ENCODE data around the gene DCTD. TPM values are rescaled to one million over a fixed set of nuclear protein-coding genes. Genes with fewer than 3 reads are reported as not detected.

The DCTD gene
- total RNA-seq (2014; rRNA removed; shearing (Covaris generic)): 133 and 145 TPM in 2 replicates
- 169 and 170 TPM in 2 replicates for polyA plus RNA-seq (2016; fragmentation: Nextera tagmentation; extraction: Ambion mirVana)

- peaks cover 13% of the 10 kb centered on the region for H3F3A ChIP-seq (ENCODE audit: insufficient read depth)
- 0 to 1% methylated on average over 35 to 53 of the region's 106 CpGs for WGBS, 2 experiments (ENCODE audit: low coverage in 1 of 2, low lambda C conversion rate in 2 of 2, missing lambda C conversion rate in 2 of 2)
- no peaks in the 10 kb centered on the region for H3K27me3 ChIP-seq (replicated peaks; ENCODE audit: insufficient read depth)
- DNase-seq: peak; percentile 86
- peak within 1 kb of the TSS; percentile 88 for H3K27ac ChIP-seq
- TF ChIP-seq EZH2phosphoT487 (IDR thresholded peaks at IDR 0.05; ENCODE audit: insufficient read depth, low read depth) (no peak), EZH2 (IDR thresholded peaks at IDR 0.05; ENCODE audit: insufficient read depth, poor library complexity, severe bottlenecking) (no peak)
- H3K9ac ChIP-seq: peak within 1 kb of the TSS; percentile 92
- H2AFZ ChIP-seq: peak within 1 kb of the TSS; percentile 96
- H3K9me3 ChIP-seq (ENCODE audit: low read depth): no peaks in the 10 kb centered on the region
- H3K79me2 ChIP-seq (ENCODE audit: insufficient read depth): peaks cover 42% of the 10 kb centered on the region
- peak within 1 kb of the TSS; percentile 83 for H3K4me3 ChIP-seq
- no peaks in the 10 kb centered on the region for H4K20me1 ChIP-seq (ENCODE audit: insufficient read depth)
- no peaks in the 10 kb centered on the region for H3K9me2 ChIP-seq (ENCODE audit: insufficient read depth)
- H3K4me1 ChIP-seq (ENCODE audit: insufficient read depth): peaks cover 17% of the 10 kb centered on the region
- H3K4me2 ChIP-seq (ENCODE audit: unreplicated experiment): peak within 1 kb of the TSS; percentile 91
- in situ Hi-C loops (cut with MboI): no loop called here
- peaks cover 24% of the 10 kb centered on the region; the same call in 1 of the 2 replicates for H3K36me3 ChIP-seq (ENCODE audit: low read depth)
Measured at GRCh38 chr4:182917182-182918043, at the start of gene DCTD. DCTD (minus strand) TSS chr4:182917386; CDS start chr4:182915568, 1,818 bp downstream.

- no peaks in the 10 kb centered on the region for H3K36me3 ChIP-seq (ENCODE audit: low read depth)
- H3F3A ChIP-seq (ENCODE audit: insufficient read depth): no peaks in the 10 kb centered on the region
- H3K9me2 ChIP-seq (ENCODE audit: insufficient read depth): no peaks in the 10 kb centered on the region
- no peak overlapping the region for H3K4me2 ChIP-seq (ENCODE audit: unreplicated experiment)
- no peaks in the 10 kb centered on the region for H3K4me1 ChIP-seq (ENCODE audit: insufficient read depth)
- 19 to 31% methylated on average over 1 of the region's 1 CpG for WGBS, 2 experiments (ENCODE audit: low coverage in 1 of 2, low lambda C conversion rate in 2 of 2, missing lambda C conversion rate in 2 of 2)
- no peaks in the 10 kb centered on the region for H4K20me1 ChIP-seq (ENCODE audit: insufficient read depth)
- no peak overlapping the region for H3K4me3 ChIP-seq
- H3K27ac ChIP-seq: no peak overlapping the region
- no peak overlapping the region for H3K9ac ChIP-seq
- no peak overlapping the region for H2AFZ ChIP-seq
- no peaks in the 10 kb centered on the region for H3K9me3 ChIP-seq (ENCODE audit: low read depth)
- H3K27me3 ChIP-seq (replicated peaks; ENCODE audit: insufficient read depth): no peaks in the 10 kb centered on the region
- in situ Hi-C loops (cut with MboI): no loop called here
- no peak for DNase-seq
- TF ChIP-seq EZH2phosphoT487 (IDR thresholded peaks at IDR 0.05; ENCODE audit: insufficient read depth, low read depth) (no peak), EZH2 (IDR thresholded peaks at IDR 0.05; ENCODE audit: insufficient read depth, poor library complexity, severe bottlenecking) (no peak)
- H3K79me2 ChIP-seq (ENCODE audit: insufficient read depth): no peaks in the 10 kb centered on the region
Measured at GRCh38 chr4:182960746-182961145, 43.6 kb upstream of the DCTD start.

- H3K79me2 ChIP-seq (ENCODE audit: insufficient read depth): no peaks in the 10 kb centered on the region
- WGBS, 2 experiments (ENCODE audit: low coverage in 1 of 2, low lambda C conversion rate in 2 of 2, missing lambda C conversion rate in 2 of 2): 87 to 91% methylated on average over 3 to 9 of the region's 9 CpGs
- no peaks in the 10 kb centered on the region for H3K36me3 ChIP-seq (ENCODE audit: low read depth)
- DNase-seq: no peak
- no peaks in the 10 kb centered on the region for H3K9me3 ChIP-seq (ENCODE audit: low read depth)
- H4K20me1 ChIP-seq (ENCODE audit: insufficient read depth): no peaks in the 10 kb centered on the region
- no peak for TF ChIP-seq EZH2 (IDR thresholded peaks at IDR 0.05; ENCODE audit: insufficient read depth, poor library complexity, severe bottlenecking)
- no peak for TF ChIP-seq EZH2phosphoT487 (IDR thresholded peaks at IDR 0.05; ENCODE audit: insufficient read depth, low read depth)
- no peak overlapping the region for H3K9ac ChIP-seq
- H3K27me3 ChIP-seq (replicated peaks; ENCODE audit: insufficient read depth): no peaks in the 10 kb centered on the region
- H3K27ac ChIP-seq: no peak overlapping the region
- no peaks in the 10 kb centered on the region for H3K4me1 ChIP-seq (ENCODE audit: insufficient read depth)
- H3F3A ChIP-seq (ENCODE audit: insufficient read depth): no peaks in the 10 kb centered on the region
- in situ Hi-C loops (cut with MboI): no loop called here
- H3K4me3 ChIP-seq: no peak overlapping the region
- H3K9me2 ChIP-seq (ENCODE audit: insufficient read depth): no peaks in the 10 kb centered on the region
- H2AFZ ChIP-seq: no peak overlapping the region
- no peak overlapping the region for H3K4me2 ChIP-seq (ENCODE audit: unreplicated experiment)
Measured at GRCh38 chr4:182960228-182960627, 43.0 kb upstream of the DCTD start.

- Histone ChIP-seq H3F3A (ENCODE audit: insufficient read depth) (no peaks in the 10 kb centered on the region), H2AFZ (no peak overlapping the region), H3K9me3 (ENCODE audit: low read depth) (no peaks in the 10 kb centered on the region), H3K27ac (no peak overlapping the region), H3K4me2 (ENCODE audit: unreplicated experiment) (no peak overlapping the region), H3K4me3 (no peak overlapping the region), H4K20me1 (ENCODE audit: insufficient read depth) (no peaks in the 10 kb centered on the region), H3K9me2 (ENCODE audit: insufficient read depth) (no peaks in the 10 kb centered on the region), H3K4me1 (ENCODE audit: insufficient read depth) (no peaks in the 10 kb centered on the region), H3K9ac (no peak overlapping the region), H3K79me2 (ENCODE audit: insufficient read depth) (no peaks in the 10 kb centered on the region), H3K36me3 (ENCODE audit: low read depth) (no peaks in the 10 kb centered on the region), H3K27me3 (replicated peaks; ENCODE audit: insufficient read depth) (no peaks in the 10 kb centered on the region)
- TF ChIP-seq EZH2 (IDR thresholded peaks at IDR 0.05; ENCODE audit: insufficient read depth, poor library complexity, severe bottlenecking) (no peak), EZH2phosphoT487 (IDR thresholded peaks at IDR 0.05; ENCODE audit: insufficient read depth, low read depth) (no peak)
- 51 to 52% methylated on average over 2 of the region's 2 CpGs for WGBS, 2 experiments (ENCODE audit: low coverage in 1 of 2, low lambda C conversion rate in 2 of 2, missing lambda C conversion rate in 2 of 2)
- in situ Hi-C loops (cut with MboI): no loop called here
- peak; percentile 62 for DNase-seq
Measured at GRCh38 chr4:182955411-182955810, 38.2 kb upstream of the DCTD start.
